HG02870 (cell line): ENCODE measurements around the gene ATP23.

ENCODE experiments used
- ATAC-seq: cut with Tn5 transposase; IDR thresholded peaks from one replicate; pipeline ENCODE4 v1.9.1; 2021; ENCODE audit warnings: mild to moderate bottlenecking, moderate library complexity; ENCODE audit not compliant: unreplicated experiment

The ATP23 gene

DNA sequence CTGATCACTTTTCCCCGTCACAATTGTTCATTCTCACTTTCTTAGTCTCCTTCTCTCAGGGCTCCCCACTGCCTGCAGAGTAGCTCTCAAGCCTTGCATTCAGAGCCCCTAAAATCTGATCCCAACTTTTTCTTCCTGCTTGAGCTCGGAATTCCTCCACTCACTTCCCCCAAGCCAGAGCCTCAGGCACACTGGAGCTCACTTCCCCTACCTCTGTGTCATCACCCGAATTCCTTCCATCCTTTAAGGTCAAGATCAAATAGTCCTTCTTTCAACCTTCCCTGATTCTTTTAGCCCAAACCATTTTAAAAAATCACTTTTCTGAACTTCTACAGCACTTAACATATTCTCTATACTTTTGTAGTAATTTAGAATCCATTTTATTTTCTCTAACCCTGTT, 34.1 kb upstream of the ATP23 start:
- no peak for ATAC-seq

GRCh38 chr12:57908511-57908910, 32.9 kb upstream of the ATP23 start:
- ATAC-seq: no peak

- no peak for ATAC-seq
These were observed 32.3 kb upstream of the ATP23 start for GRCh38 chr12:57909056-57909455.

DNA sequence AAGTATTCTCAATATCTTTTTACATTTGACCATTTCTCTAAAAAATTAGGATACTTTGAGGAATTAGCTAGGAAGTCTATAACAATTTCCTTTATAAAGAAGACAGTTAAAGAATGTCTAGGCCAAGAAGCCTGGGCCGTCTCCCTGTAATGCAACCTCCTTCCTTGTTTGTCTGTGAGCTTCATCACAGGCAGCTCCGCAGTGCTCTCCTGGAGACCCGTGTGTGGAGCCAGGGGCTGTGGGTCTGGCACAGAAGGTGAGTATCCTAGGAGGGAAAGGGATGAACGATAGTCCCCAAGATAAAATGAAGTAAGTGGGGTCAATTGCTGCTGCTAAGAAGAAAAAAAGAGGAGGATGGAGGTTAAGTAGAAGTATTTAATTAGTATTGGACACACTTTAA, 31.8 kb upstream of the ATP23 start:
- no peak for ATAC-seq

DNA sequence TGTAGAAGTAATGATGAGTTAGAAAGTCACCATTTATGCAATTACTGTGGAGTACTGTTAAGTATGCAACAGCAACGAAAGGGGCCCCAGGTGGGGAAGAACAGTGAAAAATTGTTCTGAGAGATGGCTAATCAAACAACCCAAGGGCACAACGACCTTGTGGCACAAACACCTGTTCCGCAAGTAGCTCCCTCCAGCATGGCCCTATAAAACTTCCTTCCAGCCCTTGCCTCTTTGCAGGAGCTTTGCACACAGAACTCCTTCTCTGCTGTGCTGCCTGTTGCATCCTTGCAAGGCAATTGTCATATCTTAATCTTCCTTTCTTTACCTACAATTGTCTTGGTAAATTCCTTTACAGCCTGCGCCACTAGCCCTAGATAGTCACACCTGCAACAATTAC, 23.2 kb upstream of the ATP23 start:
- no peak for ATAC-seq

- no peak for ATAC-seq
These were observed 14.3 kb upstream of the ATP23 start for GRCh38 chr12:57927086-57927485.

- no peak for ATAC-seq
These were observed 12.1 kb upstream of the ATP23 start for GRCh38 chr12:57929092-57929830.

DNA sequence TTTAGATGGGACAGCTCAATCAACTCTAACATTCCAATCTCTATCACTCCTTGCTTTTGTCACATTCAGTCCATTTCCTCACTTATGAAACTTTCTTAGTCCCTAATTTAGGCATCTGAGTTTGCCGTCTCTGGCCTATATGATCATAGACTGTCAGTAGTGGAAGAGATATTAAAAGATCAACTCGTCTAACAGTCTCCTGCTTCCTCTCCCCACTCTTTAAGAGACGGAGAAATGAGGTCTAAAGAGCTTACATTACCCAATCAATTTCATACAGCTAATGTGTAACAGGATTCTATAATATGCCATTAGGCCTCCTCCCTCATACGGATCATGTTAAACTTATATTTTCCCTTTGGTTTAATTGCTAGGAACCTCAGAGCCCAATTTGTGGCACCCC, 6.5 kb upstream of the ATP23 start:
- ATAC-seq: no peak

GRCh38 chr12:57935331-57935730, 6.0 kb upstream of the ATP23 start:
- no peak for ATAC-seq

DNA sequence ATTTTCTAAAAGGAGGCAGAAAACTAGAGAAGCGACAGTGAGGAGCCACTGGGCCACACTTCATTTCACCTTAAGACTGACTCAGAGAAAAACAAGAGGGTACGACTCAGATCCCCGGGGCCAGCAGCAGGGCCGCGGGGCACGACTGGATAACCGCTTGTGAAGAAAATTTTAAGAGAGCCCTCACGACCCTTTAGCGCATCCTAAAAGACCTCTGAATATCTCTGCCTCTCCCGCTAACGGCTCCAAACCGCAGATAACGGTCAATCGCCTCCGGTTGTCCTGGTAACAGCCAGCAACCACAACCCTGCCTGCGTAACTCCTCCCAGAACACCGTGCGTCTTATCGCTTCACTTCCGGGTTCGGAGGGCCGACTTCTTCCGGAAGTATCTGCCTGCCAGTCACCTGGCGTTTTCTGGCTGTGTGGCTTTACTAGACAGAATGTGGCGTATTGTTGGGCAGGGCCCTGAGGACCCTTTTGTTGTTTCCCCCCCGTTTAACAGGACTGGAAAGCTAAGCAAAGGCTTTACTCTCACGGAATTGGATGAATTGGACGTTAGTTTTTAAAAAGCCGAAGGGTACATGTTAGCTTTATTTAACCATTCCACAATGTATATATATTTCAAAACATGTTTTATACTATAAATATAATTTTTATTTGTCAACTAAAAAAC, 5.4 kb upstream of the ATP23 start:
- peak; percentile 99 for ATAC-seq

DNA sequence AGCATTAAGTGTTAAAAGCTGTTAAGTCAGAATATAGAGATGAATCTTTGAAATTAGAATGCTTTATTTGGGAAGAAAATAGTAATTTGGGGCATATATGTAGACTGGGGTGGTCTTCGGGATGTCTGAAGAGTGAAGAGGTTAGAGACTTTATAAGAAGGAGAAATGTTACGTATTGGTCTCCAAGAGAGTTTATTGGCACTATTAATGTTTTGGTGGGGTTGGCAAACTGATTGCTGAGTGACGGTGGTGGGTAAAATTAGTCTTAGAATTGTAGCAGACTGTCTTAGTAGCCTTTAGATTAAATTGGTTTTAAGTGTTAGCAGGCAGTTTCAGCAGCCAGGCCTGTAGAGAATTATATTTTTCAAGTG, 4.9 kb upstream of the ATP23 start:
- ATAC-seq: no peak

DNA sequence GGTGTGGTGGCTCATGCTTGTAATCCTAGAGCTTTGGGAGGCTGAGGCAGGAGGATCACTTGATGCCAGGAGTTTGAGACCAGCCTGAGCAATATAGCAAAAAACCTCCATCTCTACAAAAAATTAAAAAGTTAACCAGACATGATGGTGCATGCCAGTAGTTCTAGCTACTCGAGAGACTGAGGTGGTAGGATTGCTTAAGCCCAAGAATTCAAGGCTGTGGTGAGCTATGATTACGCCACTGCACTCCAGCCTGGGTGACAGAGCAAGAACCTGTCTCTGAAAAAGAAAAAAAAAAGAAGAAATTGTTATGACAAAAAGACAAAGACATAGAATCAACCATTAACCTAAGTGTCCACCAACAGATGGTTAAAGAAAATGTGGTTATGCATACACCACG, 2.1 kb upstream of the ATP23 start:
- no peak for ATAC-seq

GRCh38 chr12:57940052-57940914, 1.1 kb upstream of the ATP23 start:
- no peak for ATAC-seq

GRCh38 chr12:57940915-57941164, 527 bp upstream of the ATP23 start:
- ATAC-seq: no peak

- ATAC-seq: no peak
These were observed 2.2 kb downstream of the ATP23 start for GRCh38 chr12:57943438-57944080.

GRCh38 chr12:57944313-57945023, 3.1 kb downstream of the ATP23 start:
- ATAC-seq: no peak

- ATAC-seq: no peak
These were observed 11.4 kb downstream of the ATP23 start for GRCh38 chr12:57952766-57953165.

- ATAC-seq: no peak
These were observed 13.4 kb downstream of the ATP23 start for GRCh38 chr12:57954768-57955167.

DNA sequence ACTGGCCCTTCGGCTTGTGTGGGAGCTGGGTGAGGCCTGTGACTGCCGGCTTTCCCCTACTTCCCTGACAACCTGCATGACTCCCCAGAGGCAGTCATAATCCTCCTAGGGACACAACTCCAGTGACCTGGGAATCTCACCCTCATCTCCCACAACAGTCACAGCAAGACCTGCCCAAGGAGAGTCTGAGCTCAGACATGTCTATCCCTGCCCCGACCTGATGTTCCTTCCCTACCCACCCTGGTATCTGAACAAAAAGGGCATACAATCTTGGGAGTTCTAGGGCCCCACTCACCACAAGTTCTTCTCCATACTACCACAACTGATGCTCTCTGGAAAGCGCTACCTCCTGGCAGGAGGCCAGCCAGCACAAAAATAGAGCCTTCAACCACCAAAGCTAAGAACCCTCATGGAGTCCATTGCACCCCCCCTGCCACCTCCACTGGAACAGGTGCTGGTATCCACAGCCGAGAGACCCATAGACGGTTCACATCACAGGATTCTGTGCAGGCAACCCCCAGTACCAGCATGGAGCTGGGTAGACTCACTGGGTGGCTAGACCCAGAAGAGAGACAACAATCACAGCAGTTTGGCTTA, 16.8 kb downstream of the ATP23 start:
- no peak for ATAC-seq

DNA sequence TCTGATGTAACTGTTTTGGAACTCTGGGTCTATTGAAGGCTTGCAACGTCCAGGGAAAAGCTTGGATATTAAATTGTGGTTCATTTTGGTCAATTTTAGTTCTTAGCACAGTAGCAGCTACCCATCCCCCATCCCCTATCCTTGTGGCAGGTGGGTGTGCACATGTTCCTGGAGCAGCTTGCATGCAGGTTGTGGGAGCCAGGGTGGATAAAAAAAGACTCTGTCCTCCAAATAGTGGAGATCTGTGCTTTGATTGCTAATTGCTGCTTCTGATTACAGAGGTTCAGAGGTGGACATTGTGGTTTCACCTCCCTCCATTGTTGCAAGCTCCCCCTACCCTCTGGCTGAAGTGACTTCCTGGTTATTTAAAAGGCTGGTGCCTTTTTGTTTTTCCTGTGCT, 23.1 kb downstream of the ATP23 start:
- ATAC-seq: no peak

- ATAC-seq: no peak
These were observed 24.4 kb downstream of the ATP23 start for GRCh38 chr12:57965766-57966165.
